DMS53 treated with DMSO at 0.1 percent for 48 hours (cell line): Measurements from ENCODE around the gene C12orf75.
"Not testable (repeated sequence)": the region's sequence is repeated elsewhere in the genome, so short reads cannot be mapped to it uniquely, and the experiment has no call there.

Experiments used
- DNase-seq: peaks from one replicate; lab custom pipeline; 2025; ENCODE audit not compliant: unreplicated experiment; lab: John Stamatoyannopoulos, UW

C12orf75 gene

DNA sequence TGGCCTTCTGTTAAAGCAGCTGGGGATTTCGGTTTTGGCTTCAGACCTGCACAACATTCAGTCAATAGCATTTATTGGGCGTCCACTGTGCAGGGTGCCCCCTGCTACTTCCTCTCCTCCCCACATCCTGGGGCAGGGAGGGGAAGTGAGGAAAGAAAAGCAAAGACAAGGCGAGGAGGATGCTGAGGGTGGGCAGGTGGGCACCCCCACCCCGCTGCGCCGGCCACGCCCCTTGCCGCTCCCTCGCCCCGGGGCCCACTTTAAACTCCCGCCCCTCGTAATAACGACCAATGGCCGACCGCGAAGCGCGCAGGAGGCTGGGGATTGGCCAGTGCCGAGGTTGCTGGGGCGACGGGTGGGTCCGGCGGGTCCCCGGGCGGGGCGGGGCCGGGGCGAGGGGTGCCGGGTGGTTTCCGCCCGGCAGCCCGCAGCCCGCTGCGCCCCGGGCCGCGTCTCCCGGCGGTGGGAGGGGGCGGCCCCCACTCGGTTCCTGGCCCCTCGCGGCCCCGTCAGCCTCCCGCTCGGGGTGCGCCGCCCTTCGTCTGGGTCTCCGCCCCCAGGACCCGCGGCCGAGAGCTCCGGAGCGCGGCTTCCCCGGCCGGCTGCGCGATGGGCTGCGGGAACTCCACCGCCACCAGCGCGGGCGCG lies at the start of gene C12orf75:
C12orf75 (plus strand) TSS at position 409 of the 648 bp plus-strand sequence; CDS start at position 610, 201 bp downstream.
- peak; percentile 65 for DNase-seq

GRCh38 chr12:105280966-105281693 lies 49.4 kb upstream of the C12orf75 start:
- no peak for DNase-seq

- DNase-seq: peak; percentile 42
Observed at GRCh38 chr12:105281694-105282049, 48.8 kb upstream of the C12orf75 start.

DNA sequence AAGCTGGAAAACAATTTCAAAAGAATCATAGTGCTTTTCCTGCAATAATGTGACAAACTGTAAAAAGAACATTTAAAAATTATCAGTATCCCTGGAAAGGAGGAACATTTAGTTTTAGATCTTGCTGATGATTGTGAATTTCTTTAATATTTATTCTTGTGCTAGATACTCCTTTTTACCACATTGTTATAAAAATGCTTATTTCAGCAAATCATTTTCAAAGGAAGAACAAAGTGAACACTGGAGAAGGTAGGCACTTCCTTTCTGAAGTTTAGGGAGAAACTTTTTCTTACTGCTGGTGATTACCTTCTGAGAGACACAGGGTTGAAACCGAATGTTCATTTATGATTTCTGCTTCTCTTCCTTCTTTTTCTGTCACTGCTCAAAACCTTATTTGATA lies 45.1 kb upstream of the C12orf75 start:
- no peak for DNase-seq

DNA sequence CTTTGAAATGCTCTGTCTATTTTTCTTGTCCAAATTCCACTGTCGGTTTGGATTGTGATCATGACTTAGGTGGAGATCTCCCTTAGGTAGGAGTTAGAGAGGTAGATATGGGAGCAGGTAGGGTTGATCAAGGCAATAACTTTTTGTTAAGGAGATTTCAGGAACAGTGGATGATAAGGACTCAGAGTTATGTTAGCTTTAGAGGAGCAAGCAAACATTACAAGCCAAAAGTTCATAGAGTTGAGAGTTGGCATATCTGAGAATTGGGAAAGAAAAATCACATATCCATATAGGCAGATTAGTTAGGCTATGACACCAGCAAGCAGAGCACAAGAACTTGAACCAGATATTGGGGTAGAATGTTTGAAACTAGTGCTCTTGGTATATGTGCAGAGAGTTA lies 43.1 kb upstream of the C12orf75 start:
- no peak for DNase-seq

DNA sequence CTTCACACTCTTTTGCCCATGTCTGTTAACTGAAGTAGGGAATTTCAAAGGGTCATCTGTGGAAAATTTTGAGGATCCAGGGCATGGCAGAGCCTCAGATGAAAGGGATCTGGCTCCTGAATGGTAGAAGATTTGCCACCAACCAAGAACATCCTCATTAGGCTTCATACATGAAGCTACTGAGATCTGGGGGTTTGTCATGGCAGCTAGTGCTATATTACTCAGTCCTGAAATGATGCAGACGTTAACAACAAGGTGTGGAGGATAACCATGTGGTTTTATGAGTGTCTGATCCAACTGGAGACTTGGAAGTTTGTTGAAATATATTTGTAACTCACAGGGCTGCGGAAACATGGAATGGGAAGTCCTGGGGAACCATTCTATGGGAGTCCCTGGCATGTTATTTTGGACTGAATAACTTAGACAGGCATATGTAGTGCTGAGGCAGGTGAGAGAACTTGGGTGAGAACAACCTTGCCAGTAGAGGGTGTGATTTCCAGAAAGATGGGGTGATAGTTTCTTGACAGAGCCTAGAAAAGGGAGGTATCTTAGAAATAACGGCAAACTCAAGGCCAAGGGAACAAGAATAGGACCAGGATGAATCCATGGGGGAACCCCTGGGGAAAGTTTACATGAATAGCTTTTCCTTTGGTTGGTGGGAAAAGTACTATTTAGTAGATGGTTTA lies 42.0 kb upstream of the C12orf75 start:
- no peak for DNase-seq

DNA sequence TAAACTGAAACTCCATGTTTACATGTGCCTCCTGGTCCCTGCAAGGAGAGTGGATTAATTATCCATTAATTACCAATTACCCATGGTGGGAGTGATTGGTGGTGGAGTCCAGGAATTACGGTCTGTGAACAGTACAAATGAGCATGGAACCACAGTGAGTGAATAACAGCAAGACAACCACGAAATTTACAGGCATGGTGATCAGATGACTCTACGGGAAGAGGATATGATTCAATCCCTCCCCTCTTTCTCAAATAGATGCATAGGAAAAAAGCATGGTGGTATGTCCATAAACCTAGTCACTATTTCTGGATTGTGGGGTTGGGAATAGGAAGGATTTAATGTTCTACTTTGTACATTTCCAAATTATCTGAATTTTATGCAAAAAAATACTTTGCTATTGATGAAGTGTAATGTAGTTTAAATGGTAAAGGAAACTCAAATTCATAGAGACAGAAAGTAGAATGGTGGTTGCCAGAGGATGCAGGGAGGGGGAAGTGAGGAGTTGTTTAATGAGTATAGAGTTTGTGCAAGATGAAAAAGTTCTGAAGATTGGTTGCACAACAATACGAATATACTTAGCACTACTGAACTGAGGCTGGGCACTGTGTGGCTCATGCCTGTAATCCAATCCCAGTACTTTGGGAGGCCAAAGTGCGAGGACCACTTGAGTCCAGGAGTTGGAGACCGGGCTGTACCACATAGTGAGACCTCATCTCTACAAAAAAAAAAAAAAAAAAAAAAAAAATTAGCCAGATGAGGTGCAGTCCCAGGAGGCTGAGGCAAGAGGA lies 41.2 kb upstream of the C12orf75 start:
- DNase-seq: no peak

DNA sequence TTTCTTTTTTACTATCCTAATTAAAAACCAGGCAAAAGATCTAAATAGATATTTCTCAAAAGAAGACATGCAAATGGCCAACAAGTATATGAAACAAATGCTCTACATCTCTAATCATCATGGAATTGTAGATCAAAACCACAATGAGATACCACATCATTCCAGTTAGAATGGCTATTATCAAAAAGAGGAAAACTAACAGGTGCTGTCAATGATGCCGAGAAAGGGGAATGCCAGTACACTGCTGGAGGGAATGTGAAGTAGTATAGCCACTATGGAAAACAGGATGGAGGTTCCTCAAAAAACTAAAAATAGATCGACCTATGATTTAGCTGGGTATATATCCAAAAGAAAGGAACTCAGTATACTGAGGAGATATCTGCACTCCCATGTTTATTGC lies 39.0 kb upstream of the C12orf75 start:
- no peak for DNase-seq

DNA sequence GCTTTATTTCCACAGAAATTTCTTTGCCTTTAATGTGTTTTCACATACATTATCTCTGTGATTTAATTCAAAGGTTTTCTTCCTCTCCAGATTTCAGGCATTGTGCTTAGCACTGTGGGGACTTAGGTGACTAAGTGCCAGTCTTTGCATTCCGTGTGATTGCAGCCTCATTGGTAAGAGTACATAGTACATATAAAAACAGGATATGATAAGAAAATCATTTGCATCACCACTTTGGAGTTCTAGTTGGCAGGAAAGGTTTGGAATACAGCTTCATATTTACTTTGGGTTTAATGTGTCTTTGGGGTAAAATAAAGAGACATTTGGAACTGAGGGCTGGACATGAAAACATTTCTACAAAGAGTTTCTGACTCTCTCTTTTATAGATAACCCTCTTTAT lies 37.8 kb upstream of the C12orf75 start:
- DNase-seq: no peak

DNA sequence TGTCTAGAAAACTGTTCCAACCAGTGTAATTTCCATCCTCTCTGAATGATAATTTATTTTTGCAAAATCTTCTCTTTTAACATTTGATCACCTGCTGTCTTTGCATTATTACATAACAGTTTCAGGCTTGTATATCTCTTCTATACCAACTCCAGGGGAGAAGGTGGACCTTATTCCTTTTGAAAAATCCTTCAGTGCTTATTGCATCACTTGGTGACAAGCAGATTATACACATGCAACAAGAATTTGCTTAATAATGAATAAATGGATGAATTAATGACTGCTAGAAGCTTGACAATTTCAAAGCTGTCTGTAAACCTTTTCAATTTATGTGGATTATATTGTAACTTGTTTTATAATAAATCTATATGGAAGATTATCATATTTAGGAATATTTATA lies 37.3 kb upstream of the C12orf75 start:
- no peak for DNase-seq

GRCh38 chr12:105294161-105294560 lies 36.3 kb upstream of the C12orf75 start:
- DNase-seq: no peak

- DNase-seq: no peak
Observed at GRCh38 chr12:105294886-105295479, 35.5 kb upstream of the C12orf75 start.

GRCh38 chr12:105296116-105297089 lies 34.1 kb upstream of the C12orf75 start:
- no peak for DNase-seq

DNA sequence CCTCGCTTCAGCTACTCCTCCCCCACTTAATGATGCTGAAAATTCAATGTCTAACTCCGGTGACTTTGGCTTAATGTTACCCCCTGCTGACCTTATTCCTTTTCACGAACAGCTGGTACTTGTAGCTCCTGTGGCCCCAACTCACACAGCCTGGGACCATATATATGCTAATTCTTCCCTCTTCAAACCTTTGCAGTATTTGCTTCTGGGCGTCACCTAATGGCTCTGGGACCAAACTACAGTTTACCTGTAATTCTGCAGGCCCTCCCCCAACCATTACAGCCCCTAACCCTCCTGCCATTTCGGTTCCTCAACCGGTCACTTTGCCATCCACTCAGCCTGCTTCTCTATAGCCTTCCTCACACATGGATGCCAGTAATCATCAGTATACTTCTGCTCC lies 29.6 kb upstream of the C12orf75 start:
- no peak for DNase-seq

GRCh38 chr12:105301696-105302095 lies 28.8 kb upstream of the C12orf75 start:
- no peak for DNase-seq

GRCh38 chr12:105302986-105303385 lies 27.5 kb upstream of the C12orf75 start:
- not testable (repeated sequence) for DNase-seq

DNA sequence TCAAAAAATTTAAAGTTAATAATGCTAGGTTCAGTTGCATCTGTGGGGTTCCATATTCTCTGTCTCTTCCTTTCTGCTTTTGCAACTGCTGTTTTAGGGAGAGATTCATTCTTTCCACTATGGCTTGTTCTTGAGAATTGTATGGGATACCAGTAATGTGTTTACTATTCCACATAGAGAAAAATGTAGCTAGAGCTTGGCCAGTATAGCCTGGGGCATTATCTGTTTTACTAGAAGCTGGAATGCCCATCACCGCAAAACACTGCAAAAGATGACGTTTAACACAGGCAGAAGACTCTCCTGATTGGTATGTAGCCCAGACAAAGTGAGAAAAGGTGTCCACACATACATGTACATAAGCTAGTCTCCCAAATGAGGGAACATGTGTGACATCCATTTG lies 25.9 kb upstream of the C12orf75 start:
- not testable (repeated sequence) for DNase-seq

GRCh38 chr12:105307601-105308314 lies 22.7 kb upstream of the C12orf75 start:
- DNase-seq: not testable (repeated sequence)

DNA sequence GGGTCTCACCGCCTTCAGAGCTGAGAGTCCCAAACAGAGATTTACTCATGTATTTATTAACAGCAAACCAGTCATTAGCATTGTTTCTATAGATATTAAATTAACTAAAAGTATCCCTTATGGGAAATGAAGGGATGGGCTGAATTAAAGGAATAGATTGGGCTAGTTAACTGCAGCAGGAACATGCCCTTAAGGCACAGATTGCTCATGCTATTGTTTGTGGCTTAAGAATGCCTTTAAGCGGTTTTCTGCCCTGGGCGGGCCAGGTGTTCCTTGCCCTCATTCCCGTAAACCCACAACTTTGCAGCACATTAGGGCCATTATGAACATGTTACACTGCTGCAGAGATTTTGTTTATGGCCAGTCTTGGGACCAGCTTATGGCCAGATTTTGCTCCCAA lies 21.7 kb upstream of the C12orf75 start:
- DNase-seq: not testable (repeated sequence)
